ENCODE measurements around the gene GRIA4.

DNA sequence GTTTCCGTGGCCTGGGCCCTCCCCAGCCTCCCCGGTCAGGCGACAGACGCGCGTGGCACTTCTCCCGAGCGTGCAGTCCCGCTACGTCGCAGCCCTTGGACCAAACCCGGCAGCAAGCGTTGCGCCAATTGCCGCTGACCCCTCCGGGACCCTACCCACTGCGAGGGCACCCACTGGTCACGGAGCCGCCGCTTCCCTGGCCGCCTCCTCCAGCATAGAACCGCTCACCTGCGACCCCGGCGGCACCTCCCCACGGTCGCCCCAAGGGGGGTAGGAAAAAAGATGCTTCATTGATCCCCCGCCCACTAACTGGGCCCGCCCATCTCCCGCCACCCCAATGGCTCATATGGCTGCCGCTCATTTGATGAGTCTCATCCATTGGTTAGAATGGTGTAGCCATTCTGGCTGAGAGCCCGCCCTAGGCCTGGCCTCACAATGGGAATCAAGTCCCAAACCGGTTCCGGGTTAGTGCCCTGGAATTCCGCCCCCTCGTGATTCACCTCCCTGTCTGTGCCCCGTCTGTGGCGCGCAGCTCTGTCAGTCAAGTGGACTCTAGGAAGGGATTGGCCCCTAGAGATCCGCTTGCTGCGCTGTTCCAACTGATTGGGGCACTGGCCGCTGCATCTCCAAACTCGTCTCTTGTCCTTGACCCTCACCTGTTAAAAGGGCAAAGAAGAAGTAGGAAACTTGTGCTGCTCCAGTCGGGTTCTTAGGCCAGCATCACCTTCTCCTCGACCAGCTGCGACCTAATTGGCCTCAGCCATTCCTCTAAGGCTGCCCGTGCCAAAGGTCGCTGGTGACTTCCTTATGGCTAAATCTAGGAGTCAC, 412.3 kb downstream of the GRIA4 start, which contains the start of gene MSANTD4:
- TF ChIP-seq, protein P1, sequence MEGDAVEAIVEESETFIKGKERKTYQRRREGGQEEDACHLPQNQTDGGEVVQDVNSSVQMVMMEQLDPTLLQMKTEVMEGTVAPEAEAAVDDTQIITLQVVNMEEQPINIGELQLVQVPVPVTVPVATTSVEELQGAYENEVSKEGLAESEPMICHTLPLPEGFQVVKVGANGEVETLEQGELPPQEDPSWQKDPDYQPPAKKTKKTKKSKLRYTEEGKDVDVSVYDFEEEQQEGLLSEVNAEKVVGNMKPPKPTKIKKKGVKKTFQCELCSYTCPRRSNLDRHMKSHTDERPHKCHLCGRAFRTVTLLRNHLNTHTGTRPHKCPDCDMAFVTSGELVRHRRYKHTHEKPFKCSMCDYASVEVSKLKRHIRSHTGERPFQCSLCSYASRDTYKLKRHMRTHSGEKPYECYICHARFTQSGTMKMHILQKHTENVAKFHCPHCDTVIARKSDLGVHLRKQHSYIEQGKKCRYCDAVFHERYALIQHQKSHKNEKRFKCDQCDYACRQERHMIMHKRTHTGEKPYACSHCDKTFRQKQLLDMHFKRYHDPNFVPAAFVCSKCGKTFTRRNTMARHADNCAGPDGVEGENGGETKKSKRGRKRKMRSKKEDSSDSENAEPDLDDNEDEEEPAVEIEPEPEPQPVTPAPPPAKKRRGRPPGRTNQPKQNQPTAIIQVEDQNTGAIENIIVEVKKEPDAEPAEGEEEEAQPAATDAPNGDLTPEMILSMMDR (IDR thresholded peaks at IDR 0.05) = no peak
- no peak for TF ChIP-seq POLR2A (IDR thresholded peaks at IDR 0.05)

All from lower leg skin (tissue), 3 donors.